NT2/D1 (cell line): Measurements from ENCODE around the gene CAMTA1.

Experiments used
- DNase-seq: peaks from one replicate; pipeline ENCODE4 v3.0.0-alpha.2; 2011; ENCODE audit warnings: low read depth, low spot score
- H3K27me3 ChIP-seq: 2 replicates; pipeline ENCODE4 v1.6.0; 2011; ENCODE audit warnings: mild to moderate bottlenecking; ENCODE audit not compliant: insufficient read length, insufficient read depth
- H3K36me3 ChIP-seq: 2 replicates; pipeline ENCODE4 v1.6.1; 2011; ENCODE audit warnings: mild to moderate bottlenecking, low read length, mixed read lengths; ENCODE audit not compliant: insufficient read depth, insufficient read length
- H3K4me1 ChIP-seq: 2 replicates; pipeline ENCODE4 v1.5.1; 2011; ENCODE audit not compliant: insufficient read depth, insufficient read length
- H3K4me3 ChIP-seq: 2 replicates; pipeline ENCODE4 v1.5.1; 2011; ENCODE audit warnings: low read depth; ENCODE audit not compliant: insufficient read length
- H3K9ac ChIP-seq: 2 replicates; pipeline ENCODE4 v1.6.0; 2011; ENCODE audit warnings: low read depth; ENCODE audit not compliant: insufficient read length
- H3K9me3 ChIP-seq: 2 replicates; pipeline ENCODE4 v1.5.1; 2011; ENCODE audit warnings: mild to moderate bottlenecking, low read length; ENCODE audit not compliant: insufficient read depth
- SUZ12 ChIP-seq: IDR thresholded peaks from 2 replicates; pipeline ENCODE4 v1.6.1; 2011; ENCODE audit not compliant: insufficient read length, insufficient read depth; ENCODE audit errors: extremely low read depth
- YY1 ChIP-seq: IDR thresholded peaks from 2 replicates; pipeline ENCODE4 v1.6.1; 2011; ENCODE audit not compliant: insufficient read length, insufficient read depth
- ZNF274 ChIP-seq: IDR thresholded peaks from 2 replicates; pipeline ENCODE4 v1.6.1; 2011; ENCODE audit warnings: mild to moderate bottlenecking, low read depth, low read length

The CAMTA1 gene

GRCh38 chr1:7068552-7068951, 283.3 kb downstream of the CAMTA1 start:
- Histone ChIP-seq H3K27me3 (peaks cover 18% of the 10 kb centered on the region), H3K9ac (no peak overlapping the region), H3K9me3 (no peaks in the 10 kb centered on the region), H3K4me3 (no peak overlapping the region), H3K4me1 (peaks cover 5% of the 10 kb centered on the region), H3K36me3 (no peaks in the 10 kb centered on the region)
- no peak for DNase-seq
- TF ChIP-seq ZNF274, result no peak
- TF ChIP-seq SUZ12, result no peak
- TF ChIP-seq YY1, result no peak

GRCh38 chr1:7069931-7070330, 284.7 kb downstream of the CAMTA1 start:
- peaks cover 20% of the 10 kb centered on the region for H3K27me3 ChIP-seq
- peak overlapping the region; percentile 50 for H3K9ac ChIP-seq
- no peaks in the 10 kb centered on the region for H3K36me3 ChIP-seq
- H3K9me3 ChIP-seq, result no peaks in the 10 kb centered on the region
- no peak for DNase-seq
- TF ChIP-seq SUZ12 (no peak), ZNF274 (no peak), YY1 (no peak)
- H3K4me1 ChIP-seq, result peaks cover 5% of the 10 kb centered on the region
- H3K4me3 ChIP-seq, result peak overlapping the region; percentile 11

GRCh38 chr1:7070389-7071029, 285.3 kb downstream of the CAMTA1 start:
- TF ChIP-seq YY1 (no peak), SUZ12 (no peak), ZNF274 (no peak)
- DNase-seq, result peak; percentile 50
- peak overlapping the region; percentile 50 for H3K9ac ChIP-seq
- no peaks in the 10 kb centered on the region for H3K36me3 ChIP-seq
- peaks cover 20% of the 10 kb centered on the region for H3K27me3 ChIP-seq
- peak overlapping the region; percentile 11 for H3K4me3 ChIP-seq
- H3K4me1 ChIP-seq, result peaks cover 5% of the 10 kb centered on the region
- H3K9me3 ChIP-seq, result no peaks in the 10 kb centered on the region

- no peak for DNase-seq
- Histone ChIP-seq H3K9ac (no peak overlapping the region), H3K9me3 (peaks cover 19% of the 10 kb centered on the region), H3K4me3 (no peak overlapping the region), H3K4me1 (no peaks in the 10 kb centered on the region), H3K36me3 (no peaks in the 10 kb centered on the region), H3K27me3 (peaks cover 13% of the 10 kb centered on the region)
- no peak for TF ChIP-seq YY1
- no peak for TF ChIP-seq ZNF274
- no peak for TF ChIP-seq SUZ12
These were observed 290.9 kb downstream of the CAMTA1 start for GRCh38 chr1:7076117-7076516.

- Histone ChIP-seq H3K36me3 (no peaks in the 10 kb centered on the region), H3K27me3 (peaks cover 13% of the 10 kb centered on the region), H3K9me3 (peaks cover 19% of the 10 kb centered on the region), H3K4me3 (no peak overlapping the region), H3K4me1 (no peaks in the 10 kb centered on the region), H3K9ac (no peak overlapping the region)
- TF ChIP-seq ZNF274, result no peak
- TF ChIP-seq YY1, result no peak
- TF ChIP-seq SUZ12, result no peak
- no peak for DNase-seq
These were observed 291.3 kb downstream of the CAMTA1 start for GRCh38 chr1:7076572-7076971.

- Histone ChIP-seq H3K36me3 (no peaks in the 10 kb centered on the region), H3K9me3 (peaks cover 19% of the 10 kb centered on the region), H3K27me3 (peaks cover 13% of the 10 kb centered on the region), H3K4me3 (no peak overlapping the region), H3K4me1 (no peaks in the 10 kb centered on the region), H3K9ac (no peak overlapping the region)
- no peak for DNase-seq
- TF ChIP-seq YY1 (no peak), ZNF274 (no peak), SUZ12 (no peak)
These were observed 291.9 kb downstream of the CAMTA1 start for GRCh38 chr1:7077136-7077535.

- Histone ChIP-seq H3K27me3 (peaks cover 6% of the 10 kb centered on the region), H3K4me1 (no peaks in the 10 kb centered on the region), H3K9me3 (peaks cover 19% of the 10 kb centered on the region), H3K36me3 (no peaks in the 10 kb centered on the region), H3K4me3 (no peak overlapping the region), H3K9ac (no peak overlapping the region)
- no peak for DNase-seq
- TF ChIP-seq SUZ12 (no peak), YY1 (no peak), ZNF274 (no peak)
These were observed 292.7 kb downstream of the CAMTA1 start for GRCh38 chr1:7077970-7078369.

- Histone ChIP-seq H3K4me1 (no peaks in the 10 kb centered on the region), H3K4me3 (no peak overlapping the region), H3K36me3 (no peaks in the 10 kb centered on the region), H3K9me3 (peaks cover 19% of the 10 kb centered on the region), H3K9ac (no peak overlapping the region), H3K27me3 (no peaks in the 10 kb centered on the region)
- no peak for TF ChIP-seq SUZ12
- no peak for TF ChIP-seq YY1
- TF ChIP-seq ZNF274, result no peak
- DNase-seq, result no peak
These were observed 294.4 kb downstream of the CAMTA1 start for GRCh38 chr1:7079637-7080036.
